ENCODE measurements around the gene FOXD4.
"Not testable (repeated sequence)": the region's sequence is repeated elsewhere in the genome, so short reads cannot be mapped to it uniquely, and the experiment has no call there.

GRCh38 chr9:117995-118467 lies at the start of gene FOXD4:
- not testable (repeated sequence) for TF ChIP-seq CTCF, POLR2A (IDR thresholded peaks at IDR 0.05)
